ENCODE results near the gene CRB2.

DNA sequence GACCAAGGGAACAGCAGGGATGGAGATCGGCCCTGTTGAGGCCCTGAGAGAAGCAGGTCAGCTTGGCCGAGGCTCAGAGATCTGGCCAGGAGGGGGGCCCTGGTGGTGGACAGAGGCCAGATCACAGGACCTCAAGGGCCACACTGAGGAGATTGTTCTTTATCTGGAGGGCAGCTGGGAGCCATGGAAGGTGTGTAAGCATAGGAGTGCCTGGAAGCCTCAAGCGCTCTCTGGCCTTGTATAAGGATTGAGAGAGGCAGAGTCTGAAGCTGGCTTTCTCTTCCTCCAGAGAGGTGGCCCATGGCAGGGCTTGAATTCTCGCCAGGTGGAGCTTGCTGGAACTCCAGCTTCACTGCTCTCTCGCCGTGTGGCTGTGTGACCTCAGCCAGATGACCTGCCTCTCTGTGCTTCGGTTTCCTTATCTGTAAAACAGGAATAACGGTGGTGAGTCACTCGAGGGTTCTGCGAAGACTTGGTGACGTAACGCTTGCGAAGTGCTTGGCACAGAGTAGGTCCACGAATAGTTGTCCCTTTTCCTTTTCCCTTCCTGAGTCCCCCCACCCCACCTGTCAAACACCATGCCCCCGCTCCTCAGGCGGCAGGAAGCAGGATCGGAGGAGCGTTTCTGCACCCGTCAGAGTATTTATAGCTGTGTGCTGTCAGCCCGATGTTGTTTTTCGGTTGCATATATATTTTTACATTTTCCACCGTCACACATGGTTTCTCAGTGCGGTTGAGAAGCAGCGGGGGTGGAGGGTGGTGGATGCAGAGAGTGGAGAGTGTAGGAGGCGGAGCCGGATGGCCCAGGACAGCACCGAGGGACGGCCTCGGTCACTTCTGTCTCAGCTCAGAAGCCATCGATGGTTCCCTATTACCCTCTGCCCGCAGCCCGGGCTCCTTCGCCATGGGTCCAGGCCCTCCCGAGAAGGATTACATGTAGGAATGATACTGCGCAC, 17.0 kb upstream of the CRB2 start:
- TF ChIP-seq EZH2 (IDR thresholded peaks at IDR 0.05; ENCODE audit: borderline replicate concordance, low read depth, low read length, severe bottlenecking): no peak
- TF ChIP-seq, protein P1, sequence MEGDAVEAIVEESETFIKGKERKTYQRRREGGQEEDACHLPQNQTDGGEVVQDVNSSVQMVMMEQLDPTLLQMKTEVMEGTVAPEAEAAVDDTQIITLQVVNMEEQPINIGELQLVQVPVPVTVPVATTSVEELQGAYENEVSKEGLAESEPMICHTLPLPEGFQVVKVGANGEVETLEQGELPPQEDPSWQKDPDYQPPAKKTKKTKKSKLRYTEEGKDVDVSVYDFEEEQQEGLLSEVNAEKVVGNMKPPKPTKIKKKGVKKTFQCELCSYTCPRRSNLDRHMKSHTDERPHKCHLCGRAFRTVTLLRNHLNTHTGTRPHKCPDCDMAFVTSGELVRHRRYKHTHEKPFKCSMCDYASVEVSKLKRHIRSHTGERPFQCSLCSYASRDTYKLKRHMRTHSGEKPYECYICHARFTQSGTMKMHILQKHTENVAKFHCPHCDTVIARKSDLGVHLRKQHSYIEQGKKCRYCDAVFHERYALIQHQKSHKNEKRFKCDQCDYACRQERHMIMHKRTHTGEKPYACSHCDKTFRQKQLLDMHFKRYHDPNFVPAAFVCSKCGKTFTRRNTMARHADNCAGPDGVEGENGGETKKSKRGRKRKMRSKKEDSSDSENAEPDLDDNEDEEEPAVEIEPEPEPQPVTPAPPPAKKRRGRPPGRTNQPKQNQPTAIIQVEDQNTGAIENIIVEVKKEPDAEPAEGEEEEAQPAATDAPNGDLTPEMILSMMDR (IDR thresholded peaks at IDR 0.05; ENCODE audit: extremely low read depth in 1 of 2, insufficient read depth in 1 of 2, low read depth in 1 of 2, low read length in 2 of 2): no peak
- TF ChIP-seq, protein P2, sequence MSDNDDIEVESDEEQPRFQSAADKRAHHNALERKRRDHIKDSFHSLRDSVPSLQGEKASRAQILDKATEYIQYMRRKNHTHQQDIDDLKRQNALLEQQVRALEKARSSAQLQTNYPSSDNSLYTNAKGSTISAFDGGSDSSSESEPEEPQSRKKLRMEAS (IDR thresholded peaks at IDR 0.05; ENCODE audit: insufficient read depth, insufficient read length): no peak
- TF ChIP-seq POLR2AphosphoS5 (IDR thresholded peaks at IDR 0.05; ENCODE audit: insufficient read depth, low read depth, low read length): no peak
- TF ChIP-seq POLR2A (IDR thresholded peaks at IDR 0.05; ENCODE audit: low read depth, low read length): no peak
- TF ChIP-seq JUN (IDR thresholded peaks at IDR 0.05; ENCODE audit: borderline replicate concordance, insufficient read depth, insufficient read length, low read depth): no peak
- no peak for TF ChIP-seq FOS (IDR thresholded peaks at IDR 0.05; ENCODE audit: borderline replicate concordance, insufficient read depth, low read length)
- TF ChIP-seq GATA2 (IDR thresholded peaks at IDR 0.05; ENCODE audit: insufficient read depth, insufficient read length, low read depth, low read length): no peak
